NCI-H1105 (cell line): ENCODE results near the gene STARD4.

ENCODE experiments used
- DNase-seq: peaks from one replicate; lab custom pipeline; 2025; lab: John Stamatoyannopoulos, UW

Gene STARD4

DNA sequence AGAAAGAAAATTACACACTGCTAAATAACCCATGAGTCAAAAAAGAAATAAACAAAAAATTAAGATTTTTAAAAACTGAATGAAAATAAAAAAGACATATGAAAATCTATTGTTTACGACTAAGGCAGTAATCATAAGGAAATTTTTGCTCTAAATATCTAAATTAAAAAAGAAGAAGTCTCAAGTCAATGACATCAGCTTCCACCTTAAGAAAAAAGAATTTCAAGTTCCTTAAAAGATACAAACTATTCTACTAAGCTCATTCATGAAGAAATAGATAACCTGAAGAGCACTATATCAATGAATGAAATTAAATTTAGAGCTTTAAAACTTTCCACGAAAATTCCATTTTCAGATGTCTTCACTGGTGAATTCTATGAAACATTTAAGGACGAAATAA is 15.7 kb upstream of the STARD4 start:
- no peak for DNase-seq

DNA sequence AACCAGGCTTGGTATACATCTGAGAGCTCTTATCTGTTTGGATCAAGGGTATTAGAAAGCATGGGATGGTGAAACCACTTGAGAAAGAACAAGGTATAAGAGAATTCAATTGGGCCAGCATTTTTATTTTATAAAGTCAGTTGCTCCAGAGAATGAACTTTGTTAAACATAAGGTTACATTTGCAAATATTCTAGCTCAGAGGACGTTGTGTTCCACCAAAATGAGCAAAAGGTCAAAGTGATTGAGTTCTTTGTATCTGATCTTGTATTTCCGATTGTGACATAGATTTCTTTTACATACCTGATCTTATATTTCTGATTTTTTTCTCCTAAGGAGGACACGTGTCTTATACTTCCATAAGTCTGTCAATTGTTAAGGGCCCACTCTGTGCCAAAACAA is 8.6 kb upstream of the STARD4 start:
- no peak for DNase-seq

DNA sequence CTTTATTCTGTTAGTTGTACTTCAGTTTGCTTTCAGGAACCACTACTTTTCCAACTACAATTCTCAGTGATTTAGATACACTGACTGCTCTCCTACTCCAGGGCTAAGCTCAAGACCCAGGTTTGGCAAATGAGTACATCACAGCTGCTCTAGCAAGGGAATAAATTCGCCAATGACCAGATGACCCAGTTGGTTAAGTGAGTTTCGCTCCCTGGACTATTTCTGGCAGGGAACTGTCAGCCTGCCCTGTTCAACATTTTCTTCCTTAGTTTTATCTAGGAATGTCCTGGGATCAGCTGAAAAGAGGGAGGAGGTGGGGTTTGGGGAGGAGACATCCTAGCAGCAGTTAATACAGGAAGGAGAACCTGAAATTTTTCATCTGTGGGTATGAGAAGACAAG is 6.4 kb upstream of the STARD4 start:
- no peak for DNase-seq

DNA sequence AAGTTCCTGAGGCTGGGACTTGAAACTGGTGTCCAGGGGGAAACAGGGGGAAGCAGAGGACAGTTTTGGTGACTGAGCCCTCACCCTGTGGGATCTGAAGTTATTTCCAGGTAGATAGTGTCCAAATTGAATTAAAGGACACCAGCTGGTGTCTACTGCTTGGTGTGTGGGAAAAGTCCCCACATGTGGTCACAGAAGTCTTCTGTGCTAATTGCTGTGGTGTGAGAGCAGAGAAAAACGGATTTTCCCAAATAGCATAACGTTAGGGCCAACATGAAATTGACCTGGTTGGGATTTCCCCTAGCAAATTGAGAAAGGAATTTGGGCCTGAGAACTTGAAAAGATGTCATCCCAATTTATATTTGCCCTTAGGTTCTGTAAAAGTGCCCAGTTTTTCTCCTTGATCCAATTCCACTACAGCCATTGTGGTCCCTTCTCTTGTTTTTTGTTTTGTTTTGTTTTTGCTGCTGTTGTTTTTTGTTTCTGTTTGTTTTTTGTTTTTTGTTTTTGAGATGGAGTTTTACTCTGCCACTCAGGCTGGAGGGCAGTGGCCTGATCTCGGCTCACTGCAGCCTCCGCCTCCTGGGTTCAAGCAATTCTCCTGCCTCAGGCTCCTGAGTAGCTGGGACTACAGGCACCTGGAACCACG is 5.6 kb upstream of the STARD4 start:
- no peak for DNase-seq

DNA sequence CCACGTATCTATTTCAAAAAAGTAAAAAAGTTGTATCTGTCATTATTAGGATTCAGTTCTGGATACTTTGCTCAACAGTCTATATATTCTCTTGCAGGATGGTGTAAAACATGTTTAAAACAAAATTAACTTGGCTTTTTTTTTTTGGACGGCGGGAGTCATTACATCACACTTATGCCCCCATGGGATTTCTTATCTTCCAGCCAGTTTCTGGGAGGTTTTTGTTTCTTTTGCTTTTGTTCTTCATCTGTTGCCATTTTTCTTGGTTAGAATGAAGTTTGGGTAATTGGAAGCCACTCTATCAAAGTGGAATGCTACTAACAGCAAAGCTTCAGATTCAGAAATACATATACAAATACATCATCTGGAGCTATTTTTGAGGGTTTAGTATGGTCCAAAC is 1.8 kb upstream of the STARD4 start:
- no peak for DNase-seq

DNA sequence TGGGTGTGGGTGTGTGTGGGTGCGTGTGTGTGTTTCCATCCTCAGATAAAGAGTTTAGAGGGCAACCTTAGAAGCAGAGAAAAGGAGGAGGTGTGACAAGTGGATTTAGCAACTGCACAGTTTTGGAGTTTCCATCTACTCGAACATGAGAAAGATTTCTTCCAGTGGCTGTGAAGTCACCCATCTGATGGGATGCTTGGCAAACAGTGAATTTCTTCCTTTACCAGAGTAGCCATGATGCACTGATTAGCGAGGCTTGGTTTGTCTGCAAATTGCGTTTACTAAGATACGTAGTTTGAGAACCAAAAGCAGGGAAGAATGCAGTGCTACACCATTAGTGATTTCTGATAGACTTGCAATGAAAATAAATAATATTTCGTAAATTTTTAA is 791 bp upstream of the STARD4 start:
- DNase-seq, result no peak

DNA sequence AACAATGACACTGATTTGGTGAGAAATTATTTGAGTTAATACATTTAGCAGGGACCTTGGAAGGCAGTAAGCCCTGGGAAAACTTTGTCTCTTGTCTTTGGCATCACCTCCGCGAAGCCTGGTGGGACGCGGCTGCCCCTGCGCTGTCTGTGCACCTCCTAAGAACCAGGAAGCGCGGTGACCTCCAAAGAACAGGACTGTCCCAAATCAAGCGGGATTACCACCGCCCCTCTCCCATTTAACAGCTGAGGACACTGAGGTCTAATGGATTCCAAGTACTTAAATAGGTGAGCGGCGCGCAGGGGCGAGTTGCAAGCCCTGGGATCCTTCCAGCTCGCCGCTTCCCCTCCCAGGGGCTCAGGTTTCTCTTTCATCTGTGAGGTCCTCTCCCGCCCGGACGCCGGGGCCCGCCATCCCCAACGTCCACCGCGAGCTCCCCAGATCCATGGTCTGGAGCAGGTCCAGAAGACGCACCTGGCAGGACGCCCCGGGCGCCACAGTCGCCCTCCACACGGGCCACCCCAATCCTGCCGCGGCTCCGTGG is 432 bp downstream of the STARD4 start:
- DNase-seq, result peak; percentile 54

DNA sequence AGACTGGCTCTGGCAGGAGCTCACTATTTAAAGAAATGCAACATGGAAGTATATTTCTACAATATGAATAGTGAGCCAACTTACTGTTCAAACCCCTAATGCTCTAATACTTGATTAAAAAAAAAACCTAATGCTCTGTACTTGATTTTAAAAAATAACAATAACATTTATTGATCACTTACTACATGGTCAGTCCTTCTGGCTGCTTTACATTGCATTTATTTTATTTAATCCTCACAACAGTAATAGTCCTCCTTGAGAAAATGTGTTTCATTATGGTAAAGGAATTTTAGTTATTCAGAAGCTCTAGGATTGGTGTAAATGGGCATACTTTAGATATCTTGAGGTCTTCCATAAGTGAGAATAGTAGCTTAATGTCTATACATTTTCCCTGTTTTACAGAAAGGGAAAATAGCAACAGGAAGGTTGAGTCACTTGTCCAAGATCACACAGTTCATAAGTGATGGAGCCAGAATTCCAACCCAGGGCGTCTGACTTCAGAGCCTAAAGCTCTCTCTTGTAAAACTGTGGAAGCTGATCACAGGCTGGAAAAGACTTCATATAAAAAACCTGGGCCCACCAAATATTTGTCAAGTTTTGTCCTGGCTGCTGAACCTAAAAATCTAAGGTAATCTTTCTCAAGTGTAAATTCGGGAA is 1.0 kb downstream of the STARD4 start:
- no peak for DNase-seq

DNA sequence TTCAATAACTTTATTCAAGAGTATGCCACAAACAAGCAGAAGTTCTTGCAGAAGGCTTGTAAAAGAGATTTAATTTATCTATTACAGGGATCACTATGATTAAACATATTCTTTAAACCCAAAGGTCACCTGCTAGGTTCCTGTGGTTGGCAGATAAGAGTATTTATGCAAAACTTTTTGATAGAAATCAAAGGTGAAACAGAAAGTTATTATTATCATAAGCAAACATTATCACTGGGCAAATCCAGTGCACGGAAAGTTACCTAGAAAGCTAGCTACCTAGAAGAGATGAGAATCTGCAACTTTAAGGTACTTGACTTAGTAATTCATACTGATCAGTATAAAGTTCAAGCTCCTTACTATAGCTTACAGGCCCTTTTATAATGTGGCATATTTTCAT is 3.2 kb downstream of the STARD4 start:
- DNase-seq, result no peak

DNA sequence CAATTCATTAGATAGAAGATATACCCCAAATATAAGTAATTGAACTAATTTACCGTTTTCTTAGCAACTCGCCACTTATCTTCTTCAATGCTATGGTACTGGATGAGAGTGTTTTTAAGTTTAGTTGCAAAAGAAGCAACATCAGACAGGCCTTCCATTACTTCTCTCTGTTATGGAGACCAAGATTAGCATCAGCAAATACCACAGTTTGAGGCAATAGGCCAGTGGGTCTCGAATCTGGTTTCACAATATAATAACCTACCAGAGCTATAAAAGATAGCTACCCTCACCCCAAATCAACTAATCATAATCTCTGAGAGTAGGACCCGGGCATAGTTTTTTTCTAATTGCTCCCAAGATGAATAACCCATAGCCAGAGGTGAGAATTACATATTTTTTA is 5.1 kb downstream of the STARD4 start:
- no peak for DNase-seq

DNA sequence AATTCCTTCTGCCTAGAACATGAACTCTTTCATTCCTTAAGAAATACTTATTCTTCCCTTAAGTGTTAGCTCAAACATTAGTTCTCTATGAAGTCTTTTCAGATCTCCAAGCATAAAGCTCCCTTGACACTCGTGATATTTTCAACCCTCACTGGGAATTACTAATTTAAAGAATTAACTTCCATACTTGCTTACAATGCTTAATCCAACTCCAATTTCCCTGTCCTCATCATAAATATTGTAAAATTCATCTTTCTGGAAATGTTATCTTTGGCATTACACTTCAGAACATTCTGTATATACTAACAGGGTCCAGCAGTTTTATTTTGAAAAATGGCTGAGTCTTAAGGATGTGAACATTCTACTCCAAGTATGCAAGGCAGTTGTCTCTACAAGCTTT is 7.2 kb downstream of the STARD4 start:
- DNase-seq, result no peak

DNA sequence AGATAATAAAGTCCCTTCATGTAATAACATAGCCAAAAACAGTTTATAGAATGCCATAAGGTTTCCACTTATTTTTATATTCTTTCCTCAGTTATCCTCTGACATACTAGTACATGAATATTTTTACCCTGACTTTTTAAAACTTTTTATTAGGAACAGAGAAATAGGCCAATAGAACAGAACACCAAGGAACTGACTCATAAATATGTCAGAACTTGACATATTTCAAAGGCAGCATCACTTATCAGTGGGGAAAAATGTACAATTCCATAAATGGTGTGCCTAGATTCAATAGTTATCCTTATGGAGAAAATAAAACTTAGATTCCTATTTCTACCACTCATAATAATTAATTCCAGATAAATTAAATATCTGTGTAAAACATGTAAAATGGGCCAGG is 9.4 kb downstream of the STARD4 start:
- no peak for DNase-seq

DNA sequence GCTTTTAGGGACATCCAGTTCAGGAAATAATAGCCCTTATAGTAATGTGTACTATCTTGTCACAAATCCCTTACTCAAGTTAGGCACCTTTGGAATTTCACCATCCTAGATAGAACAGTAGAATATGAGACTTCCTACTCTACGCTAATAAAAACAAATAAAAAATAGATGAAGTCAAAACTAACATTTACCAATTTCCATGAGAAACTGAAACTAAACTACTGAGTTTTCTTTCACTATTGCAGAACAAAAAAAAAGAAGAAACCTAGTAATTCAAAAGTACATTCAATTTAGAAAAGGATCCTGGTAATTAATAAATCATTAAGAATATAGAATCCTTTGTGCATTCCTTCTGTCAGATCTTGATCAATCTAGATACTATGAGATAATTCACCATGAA is 14.0 kb downstream of the STARD4 start:
- no peak for DNase-seq

DNA sequence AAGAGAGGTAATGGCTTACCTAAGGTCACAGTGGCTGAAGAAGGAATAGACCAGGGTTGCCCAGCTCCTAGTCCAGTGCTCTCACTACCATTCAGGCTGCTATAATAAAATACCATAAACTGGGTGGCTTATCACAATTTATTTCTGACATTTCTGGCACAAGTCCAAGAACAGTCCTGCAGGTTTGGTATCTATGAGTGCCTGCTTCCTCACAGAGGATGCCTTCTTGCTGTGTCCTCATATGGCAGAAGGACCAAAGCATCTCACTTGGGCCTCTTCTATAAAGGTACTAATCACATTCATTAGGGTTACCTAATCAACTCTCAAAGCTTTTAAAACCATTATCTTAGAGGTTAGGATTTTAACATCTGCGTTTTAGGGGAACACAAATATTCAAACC is 17.2 kb downstream of the STARD4 start:
- DNase-seq, result no peak

DNA sequence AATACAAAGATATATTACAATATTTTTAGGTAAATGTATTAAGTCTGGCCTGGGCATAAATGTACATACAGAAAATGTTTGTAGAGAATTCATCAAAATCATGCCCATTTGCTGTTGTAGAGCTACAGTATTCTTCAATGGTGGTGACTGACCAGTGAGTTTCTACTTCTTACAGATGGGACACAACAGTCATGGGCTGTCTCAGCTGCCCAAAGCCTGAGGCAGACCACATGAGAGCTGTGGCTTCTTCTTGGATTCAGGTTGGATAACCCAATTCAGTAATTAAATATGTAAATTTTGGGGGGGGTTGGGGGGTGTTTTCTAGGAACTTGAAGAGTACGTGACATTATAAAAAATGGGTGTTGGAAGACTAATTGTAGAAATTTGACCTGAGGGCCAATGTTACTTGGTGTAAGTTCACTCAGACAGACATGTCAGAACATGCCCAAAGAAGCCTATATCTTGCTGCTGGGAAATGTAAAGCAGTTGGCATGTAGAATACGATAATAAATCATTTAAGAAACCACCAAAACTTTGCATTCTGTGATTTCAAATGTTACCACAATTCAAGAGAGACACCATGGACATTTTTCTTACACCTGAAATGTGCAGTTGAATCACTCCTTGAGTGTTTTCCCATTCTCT is 17.9 kb downstream of the STARD4 start:
- DNase-seq, result no peak

DNA sequence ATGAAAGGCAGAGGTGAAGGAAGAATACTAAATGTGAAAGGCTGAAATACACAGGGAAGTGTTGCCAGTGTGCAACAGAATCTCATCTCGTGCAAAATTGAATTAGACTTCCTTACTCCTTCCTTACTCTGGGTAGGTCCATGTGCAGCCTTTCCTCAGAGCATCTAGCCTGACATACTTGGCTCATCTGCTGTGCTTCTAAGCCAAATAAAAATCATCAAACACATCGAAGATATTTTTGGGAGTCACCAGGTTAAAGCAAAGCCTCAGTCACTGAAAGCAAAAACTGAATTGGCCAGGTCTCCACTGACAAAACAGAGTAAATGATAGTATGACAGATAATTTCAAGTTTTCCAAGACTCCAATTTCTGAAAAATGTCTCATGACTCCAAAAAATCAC is 19.3 kb downstream of the STARD4 start:
- DNase-seq, result no peak

DNA sequence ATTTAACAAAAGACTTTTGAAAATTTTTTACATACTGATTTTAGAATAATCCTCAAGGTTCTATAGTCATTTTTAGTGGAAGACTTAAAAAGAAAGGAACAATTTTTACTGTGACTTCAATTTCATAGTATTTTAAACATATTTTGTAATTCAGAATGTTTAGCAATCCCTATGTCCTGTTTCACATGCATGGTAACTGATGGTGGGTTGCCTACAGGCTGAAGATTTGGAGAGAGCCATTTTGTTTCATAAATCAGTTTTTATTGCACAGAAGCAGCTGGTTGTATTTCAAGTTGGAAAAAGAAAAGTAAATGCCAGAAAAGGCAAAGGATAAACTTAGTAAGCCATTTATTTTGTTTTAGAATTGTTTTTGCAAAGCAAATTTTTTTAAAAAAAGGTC is 24.0 kb downstream of the STARD4 start:
- DNase-seq, result no peak

DNA sequence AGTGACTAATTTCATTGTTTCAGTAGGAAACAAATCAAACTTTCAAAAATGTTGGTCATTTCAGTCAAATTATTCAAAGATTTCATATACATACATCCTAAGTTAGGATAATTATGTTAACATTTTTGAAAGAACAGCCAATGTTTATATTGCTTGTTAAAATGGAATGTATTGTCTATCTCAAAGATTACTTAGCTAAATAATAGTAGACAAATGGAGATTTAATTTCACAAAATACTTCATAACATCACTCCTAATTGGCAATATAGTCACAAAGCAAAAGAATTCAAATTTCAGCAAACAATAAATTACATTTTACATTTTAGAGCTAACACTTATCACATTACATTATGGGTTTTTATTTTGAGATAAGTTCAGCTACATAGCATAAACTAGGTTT is 25.4 kb downstream of the STARD4 start:
- DNase-seq, result no peak

DNA sequence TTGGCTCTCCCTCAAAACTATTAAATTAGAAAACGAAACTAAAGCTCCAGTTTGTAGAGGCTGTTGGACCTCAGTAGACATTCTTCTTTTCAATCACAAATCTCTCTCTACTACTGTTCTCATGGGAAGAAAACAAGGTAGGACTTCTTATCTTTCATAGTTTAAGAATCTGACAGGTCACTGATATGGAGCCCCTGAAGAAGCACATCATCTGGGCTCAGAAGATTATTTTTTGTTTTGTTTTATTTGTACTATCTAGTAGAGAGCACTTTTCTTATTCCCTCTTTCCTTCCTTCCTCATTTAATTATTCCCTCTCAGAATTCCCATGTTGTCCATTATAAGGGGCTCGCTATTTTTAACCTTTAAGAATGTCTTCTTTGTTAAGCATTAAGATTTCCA is 26.3 kb downstream of the STARD4 start:
- no peak for DNase-seq

DNA sequence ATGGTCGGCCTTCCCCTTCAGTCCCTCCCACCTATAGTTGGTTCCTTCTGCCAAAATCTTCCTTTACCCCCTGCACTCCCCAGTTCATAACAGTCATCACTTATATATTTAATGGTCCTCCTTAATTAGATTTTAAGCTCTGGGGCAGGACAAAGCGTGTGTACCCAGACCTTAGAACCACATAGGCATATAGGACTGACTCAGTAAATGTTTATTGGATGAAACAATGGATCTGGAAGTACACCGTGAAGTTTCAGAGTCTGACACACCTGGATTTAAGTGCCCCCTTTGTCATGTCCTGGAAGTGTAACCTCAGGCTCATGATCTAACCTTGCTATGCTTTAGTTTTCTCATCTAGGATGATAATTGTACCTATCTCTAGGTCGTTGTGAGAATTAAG is 32.0 kb downstream of the STARD4 start:
- no peak for DNase-seq

DNA sequence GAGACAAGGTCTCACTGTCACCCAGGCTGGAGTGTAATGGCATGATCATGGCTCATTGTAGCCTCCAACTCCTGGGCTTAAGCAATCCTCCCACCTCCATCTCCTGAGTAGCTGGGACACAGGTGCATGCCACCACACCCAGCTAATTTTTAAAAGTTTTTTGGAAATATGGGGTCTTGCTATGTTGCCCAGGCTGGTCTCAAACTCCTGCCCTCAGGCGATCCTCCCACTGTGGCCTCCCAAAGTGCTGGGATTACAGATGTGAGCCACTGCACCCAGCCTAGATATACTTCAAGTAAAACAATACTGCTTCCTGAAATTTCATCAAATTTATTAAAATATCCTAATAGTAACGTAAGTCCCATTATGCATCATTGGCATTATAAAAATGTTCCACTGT is 33.4 kb downstream of the STARD4 start:
- no peak for DNase-seq

DNA sequence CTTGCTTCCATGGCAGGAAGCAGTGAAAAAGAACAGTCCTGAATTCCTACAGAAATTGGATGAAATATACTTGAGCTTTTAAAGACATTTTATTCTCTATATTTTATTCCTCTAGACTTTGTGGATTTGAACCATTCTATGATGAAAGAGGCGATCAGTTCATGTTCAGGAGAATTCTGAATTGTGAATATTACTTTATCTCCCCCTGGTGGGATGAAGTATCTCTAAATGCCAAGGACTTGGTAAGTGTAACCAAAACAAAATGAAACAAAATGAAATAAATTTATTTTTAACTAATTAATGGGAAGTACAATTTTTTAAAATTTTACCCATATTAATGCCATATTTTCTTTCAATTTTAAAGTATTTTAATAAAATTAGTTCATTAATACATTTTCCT is 34.1 kb downstream of the STARD4 start:
- DNase-seq, result no peak

DNA sequence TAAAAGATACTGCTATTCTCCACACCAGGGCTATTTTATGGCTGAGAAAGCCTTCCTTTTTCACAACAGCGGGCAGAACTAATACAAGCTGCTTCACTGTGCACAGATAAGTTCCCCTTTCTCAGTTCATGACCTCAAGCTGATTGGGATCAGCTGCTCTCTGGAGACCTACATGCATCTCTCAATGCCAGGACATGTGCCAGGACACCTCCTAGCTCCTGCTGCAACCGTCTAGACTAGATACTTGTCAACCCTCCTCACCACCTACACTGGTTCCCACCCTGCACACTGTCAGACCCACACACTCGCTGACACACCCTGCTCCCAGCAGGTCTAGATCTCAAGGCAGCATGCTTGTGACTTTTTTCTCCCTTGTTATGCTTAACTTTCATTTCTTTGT is 39.8 kb downstream of the STARD4 start:
- no peak for DNase-seq

DNA sequence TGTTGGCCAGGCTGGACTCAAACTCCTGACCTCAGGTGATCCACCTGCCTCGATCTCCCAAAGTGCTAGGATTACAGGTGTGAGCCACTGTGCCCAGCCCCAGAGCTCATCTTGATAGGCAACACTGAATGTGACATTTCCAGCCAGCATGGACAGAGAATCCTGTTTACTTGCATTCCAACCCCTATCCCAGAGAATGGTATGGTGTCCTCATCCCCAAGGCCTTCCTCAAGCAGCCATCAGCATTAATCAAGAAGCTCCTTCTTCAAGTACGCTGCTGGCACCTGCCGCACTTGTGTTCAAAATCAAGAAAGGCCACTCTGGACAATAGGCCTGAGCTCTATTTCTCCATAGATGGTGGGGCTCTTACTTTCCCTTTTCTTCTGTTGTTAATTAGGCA is 40.2 kb downstream of the STARD4 start:
- DNase-seq, result no peak
